ACHN (cell line): ENCODE results near the gene CREBRF.

Experiments used
- DNase-seq: peaks from one replicate; pipeline ENCODE4 v3.0.0-alpha.2; 2015
- in situ Hi-C: cut with HindIII; loops from 2 replicates; pipeline ENCODE4 v1.10.0; 2017; ENCODE audit warnings: low sequenced_read_pairs, low pct_ligation_motif_present, low pct_unique_long_range_greater_than_20kb

The CREBRF gene

DNA sequence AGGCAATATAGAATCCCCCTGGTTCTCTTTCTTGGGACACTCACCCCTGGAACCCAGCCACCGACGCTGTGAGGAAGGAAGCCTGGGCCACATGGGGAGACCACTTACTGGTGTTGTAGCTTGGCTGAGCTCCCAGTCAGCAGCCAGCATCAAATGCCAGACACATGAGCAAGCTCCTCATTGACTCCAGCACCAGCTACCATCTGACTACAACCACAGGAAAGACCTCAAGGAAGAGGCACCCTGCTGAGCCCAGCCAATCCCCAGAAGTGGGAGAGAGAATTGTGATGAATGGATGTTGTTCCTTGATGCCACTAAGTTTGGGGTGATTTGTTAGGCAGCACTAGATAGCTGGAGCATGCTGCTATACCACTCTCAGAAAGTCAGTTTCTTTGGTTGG is 124.2 kb downstream of the CREBRF start:
- DNase-seq: peak; percentile 35
- in situ Hi-C loops: no loop called here

GRCh38 chr5:173187054-173187743 is 131.0 kb downstream of the CREBRF start:
- DNase-seq: peak; percentile 1
- in situ Hi-C loops: no loop called here

- no peak for DNase-seq
- in situ Hi-C loops: no loop called here
Observed at GRCh38 chr5:173188280-173188679, 132.1 kb downstream of the CREBRF start.
